K562 (cell line): ENCODE measurements around the gene RECQL5.

Source experiments
- CAMTA2 ChIP-seq: fragments of 250-450 bp; sonication (Bioruptor Pico); conservative IDR thresholded peaks from 2 replicates; pipeline ENCODE4 v1.5.1; 2022
- POLR2A ChIP-seq: fragments of 450-650 bp; conservative IDR thresholded peaks from 2 replicates; pipeline ENCODE4 v1.6.1; 2016
- TF ChIP-seq, protein P1 (sequence below), 2 experiments: fragments of 450-650 bp; formaldehyde crosslinking in 1 of 2; IDR thresholded peaks; 2 replicates each; pipeline versions ENCODE4 v1.4.0 to v1.6.1; 2014 to 2020; ENCODE audit warnings: mild to moderate bottlenecking in 2 of 2, borderline replicate concordance in 1 of 2, low read depth in 1 of 2
- TF ChIP-seq, protein P2 (sequence below), 3 experiments: IDR thresholded peaks in 2 of 3; conservative IDR thresholded peaks in 1 of 3; 2 replicates each; pipeline ENCODE4 v1.5.1; 2011 to 2012; ENCODE audit warnings: low read length in 3 of 3, mild to moderate bottlenecking in 3 of 3, control low read depth in 2 of 3, improper control_type of control experiment in 1 of 3, inconsistent platforms in 1 of 3, low read depth in 1 of 3, mixed read lengths in 1 of 3, moderate library complexity in 1 of 3; ENCODE audit not compliant: insufficient read depth in 2 of 3

- TF ChIP-seq POLR2A (no peak), CAMTA2 (no peak)
- TF ChIP-seq, protein P1, sequence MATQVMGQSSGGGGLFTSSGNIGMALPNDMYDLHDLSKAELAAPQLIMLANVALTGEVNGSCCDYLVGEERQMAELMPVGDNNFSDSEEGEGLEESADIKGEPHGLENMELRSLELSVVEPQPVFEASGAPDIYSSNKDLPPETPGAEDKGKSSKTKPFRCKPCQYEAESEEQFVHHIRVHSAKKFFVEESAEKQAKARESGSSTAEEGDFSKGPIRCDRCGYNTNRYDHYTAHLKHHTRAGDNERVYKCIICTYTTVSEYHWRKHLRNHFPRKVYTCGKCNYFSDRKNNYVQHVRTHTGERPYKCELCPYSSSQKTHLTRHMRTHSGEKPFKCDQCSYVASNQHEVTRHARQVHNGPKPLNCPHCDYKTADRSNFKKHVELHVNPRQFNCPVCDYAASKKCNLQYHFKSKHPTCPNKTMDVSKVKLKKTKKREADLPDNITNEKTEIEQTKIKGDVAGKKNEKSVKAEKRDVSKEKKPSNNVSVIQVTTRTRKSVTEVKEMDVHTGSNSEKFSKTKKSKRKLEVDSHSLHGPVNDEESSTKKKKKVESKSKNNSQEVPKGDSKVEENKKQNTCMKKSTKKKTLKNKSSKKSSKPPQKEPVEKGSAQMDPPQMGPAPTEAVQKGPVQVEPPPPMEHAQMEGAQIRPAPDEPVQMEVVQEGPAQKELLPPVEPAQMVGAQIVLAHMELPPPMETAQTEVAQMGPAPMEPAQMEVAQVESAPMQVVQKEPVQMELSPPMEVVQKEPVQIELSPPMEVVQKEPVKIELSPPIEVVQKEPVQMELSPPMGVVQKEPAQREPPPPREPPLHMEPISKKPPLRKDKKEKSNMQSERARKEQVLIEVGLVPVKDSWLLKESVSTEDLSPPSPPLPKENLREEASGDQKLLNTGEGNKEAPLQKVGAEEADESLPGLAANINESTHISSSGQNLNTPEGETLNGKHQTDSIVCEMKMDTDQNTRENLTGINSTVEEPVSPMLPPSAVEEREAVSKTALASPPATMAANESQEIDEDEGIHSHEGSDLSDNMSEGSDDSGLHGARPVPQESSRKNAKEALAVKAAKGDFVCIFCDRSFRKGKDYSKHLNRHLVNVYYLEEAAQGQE (IDR thresholded peaks at IDR 0.05; ENCODE audit: borderline replicate concordance), result peak; percentile 51; the same call in 1 of the 2 replicates
- TF ChIP-seq, protein P1 (CRISPR knock-in tag; IDR thresholded peaks at IDR 0.05; ENCODE audit: low read depth), result no peak
- TF ChIP-seq, protein P2, sequence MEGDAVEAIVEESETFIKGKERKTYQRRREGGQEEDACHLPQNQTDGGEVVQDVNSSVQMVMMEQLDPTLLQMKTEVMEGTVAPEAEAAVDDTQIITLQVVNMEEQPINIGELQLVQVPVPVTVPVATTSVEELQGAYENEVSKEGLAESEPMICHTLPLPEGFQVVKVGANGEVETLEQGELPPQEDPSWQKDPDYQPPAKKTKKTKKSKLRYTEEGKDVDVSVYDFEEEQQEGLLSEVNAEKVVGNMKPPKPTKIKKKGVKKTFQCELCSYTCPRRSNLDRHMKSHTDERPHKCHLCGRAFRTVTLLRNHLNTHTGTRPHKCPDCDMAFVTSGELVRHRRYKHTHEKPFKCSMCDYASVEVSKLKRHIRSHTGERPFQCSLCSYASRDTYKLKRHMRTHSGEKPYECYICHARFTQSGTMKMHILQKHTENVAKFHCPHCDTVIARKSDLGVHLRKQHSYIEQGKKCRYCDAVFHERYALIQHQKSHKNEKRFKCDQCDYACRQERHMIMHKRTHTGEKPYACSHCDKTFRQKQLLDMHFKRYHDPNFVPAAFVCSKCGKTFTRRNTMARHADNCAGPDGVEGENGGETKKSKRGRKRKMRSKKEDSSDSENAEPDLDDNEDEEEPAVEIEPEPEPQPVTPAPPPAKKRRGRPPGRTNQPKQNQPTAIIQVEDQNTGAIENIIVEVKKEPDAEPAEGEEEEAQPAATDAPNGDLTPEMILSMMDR (IDR thresholded peaks at IDR 0.05 in 2 of 3, conservative IDR thresholded peaks at IDR 0.05 in 1 of 3; ENCODE audit: insufficient read depth in 2 of 3, low read depth in 1 of 3, low read length in 3 of 3), result peak; percentile 90 to 96 (median 92)
These were observed 65.6 kb downstream of the RECQL5 start for GRCh38 chr17:75601057-75601987.
